ENCODE measurements around the gene CPNE5.

DNA sequence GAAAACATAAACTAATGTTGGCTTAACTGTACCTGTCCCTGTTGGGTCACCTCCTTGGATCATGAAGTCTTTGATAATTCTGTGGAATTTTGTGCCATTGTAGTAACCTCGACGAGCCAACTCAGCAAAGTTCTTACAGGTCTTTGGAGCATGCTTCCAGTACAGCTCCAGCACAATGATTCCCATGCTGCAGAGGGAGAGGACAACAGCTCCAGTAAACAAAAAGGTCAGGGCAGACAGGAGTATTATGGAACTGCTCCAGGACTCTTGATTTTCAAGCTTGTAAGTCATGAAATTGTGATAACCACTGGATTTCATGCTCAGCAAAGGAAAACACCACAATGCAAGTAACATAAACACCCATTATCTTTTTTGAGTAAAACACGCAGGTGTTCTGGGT is 32.4 kb upstream of the CPNE5 start:
- TF ChIP-seq CTCF (IDR thresholded peaks at IDR 0.05) = no peak
- TF ChIP-seq POLR2A (IDR thresholded peaks at IDR 0.05) = no peak

Measured in uterus (tissue), 2 donors.